Measurements from ENCODE around the gene FBXO31.

Gene FBXO31

GRCh38 chr16:87335625-87336433 is 47.7 kb downstream of the FBXO31 start:
- TF ChIP-seq EZH2phosphoT487 (IDR thresholded peaks at IDR 0.05; ENCODE audit: low read length), result no peak
- no peak for TF ChIP-seq EZH2 (optimal IDR thresholded peaks at IDR 0.05; ENCODE audit: low read depth, low read length)
- TF ChIP-seq, protein P1, sequence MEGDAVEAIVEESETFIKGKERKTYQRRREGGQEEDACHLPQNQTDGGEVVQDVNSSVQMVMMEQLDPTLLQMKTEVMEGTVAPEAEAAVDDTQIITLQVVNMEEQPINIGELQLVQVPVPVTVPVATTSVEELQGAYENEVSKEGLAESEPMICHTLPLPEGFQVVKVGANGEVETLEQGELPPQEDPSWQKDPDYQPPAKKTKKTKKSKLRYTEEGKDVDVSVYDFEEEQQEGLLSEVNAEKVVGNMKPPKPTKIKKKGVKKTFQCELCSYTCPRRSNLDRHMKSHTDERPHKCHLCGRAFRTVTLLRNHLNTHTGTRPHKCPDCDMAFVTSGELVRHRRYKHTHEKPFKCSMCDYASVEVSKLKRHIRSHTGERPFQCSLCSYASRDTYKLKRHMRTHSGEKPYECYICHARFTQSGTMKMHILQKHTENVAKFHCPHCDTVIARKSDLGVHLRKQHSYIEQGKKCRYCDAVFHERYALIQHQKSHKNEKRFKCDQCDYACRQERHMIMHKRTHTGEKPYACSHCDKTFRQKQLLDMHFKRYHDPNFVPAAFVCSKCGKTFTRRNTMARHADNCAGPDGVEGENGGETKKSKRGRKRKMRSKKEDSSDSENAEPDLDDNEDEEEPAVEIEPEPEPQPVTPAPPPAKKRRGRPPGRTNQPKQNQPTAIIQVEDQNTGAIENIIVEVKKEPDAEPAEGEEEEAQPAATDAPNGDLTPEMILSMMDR (IDR thresholded peaks at IDR 0.05; ENCODE audit: low read length), result no peak
- Histone ChIP-seq H4K20me1 (ENCODE audit: insufficient read depth, low read length) (no peaks in the 10 kb centered on the region), H3K79me2 (ENCODE audit: low read length) (no peaks in the 10 kb centered on the region), H2AFZ (ENCODE audit: low read length) (no peak overlapping the region), H3F3A (ENCODE audit: insufficient read depth, low read length) (no peaks in the 10 kb centered on the region), H3K27me3 (replicated peaks; ENCODE audit: insufficient read depth, low read length) (no peaks in the 10 kb centered on the region), H3K9ac (ENCODE audit: low read length) (no peak overlapping the region), H3K4me2 (ENCODE audit: low read depth, low read length) (no peak overlapping the region), H3K4me3 (ENCODE audit: low read length) (no peak overlapping the region), H3K4me1 (ENCODE audit: low read length) (no peaks in the 10 kb centered on the region), H3K36me3 (replicated peaks; ENCODE audit: insufficient read depth, low read length) (no peaks in the 10 kb centered on the region), H3K27ac (ENCODE audit: low read length) (no peak overlapping the region), H3K9me3 (replicated peaks; ENCODE audit: insufficient read depth, low read length) (no peaks in the 10 kb centered on the region), H3K9me2 (replicated peaks; ENCODE audit: insufficient read depth, low read length) (no peaks in the 10 kb centered on the region)
- no peak for DNase-seq

- Histone ChIP-seq H4K20me1 (ENCODE audit: insufficient read depth, low read length) (no peaks in the 10 kb centered on the region), H3K9me3 (replicated peaks; ENCODE audit: insufficient read depth, low read length) (no peaks in the 10 kb centered on the region)
- TF ChIP-seq, protein P1 (IDR thresholded peaks at IDR 0.05; ENCODE audit: low read length), result no peak
- TF ChIP-seq EZH2 (optimal IDR thresholded peaks at IDR 0.05; ENCODE audit: low read depth, low read length) (no peak), EZH2phosphoT487 (IDR thresholded peaks at IDR 0.05; ENCODE audit: low read length) (no peak)
These were observed 48.6 kb downstream of the FBXO31 start for GRCh38 chr16:87334651-87335624.

GRCh38 chr16:87333581-87334331 is 49.8 kb downstream of the FBXO31 start:
- H3K4me1 ChIP-seq (ENCODE audit: low read length), result no peaks in the 10 kb centered on the region
- H3K27ac ChIP-seq (ENCODE audit: low read length), result no peak overlapping the region
- no peaks in the 10 kb centered on the region for H3K9me3 ChIP-seq (replicated peaks; ENCODE audit: insufficient read depth, low read length)
- TF ChIP-seq EZH2phosphoT487 (IDR thresholded peaks at IDR 0.05; ENCODE audit: low read length), result no peak
- TF ChIP-seq, protein P1 (IDR thresholded peaks at IDR 0.05; ENCODE audit: low read length), result no peak
- no peak for TF ChIP-seq EZH2 (optimal IDR thresholded peaks at IDR 0.05; ENCODE audit: low read depth, low read length)
- no peaks in the 10 kb centered on the region for H4K20me1 ChIP-seq (ENCODE audit: insufficient read depth, low read length)
- H3K27me3 ChIP-seq (replicated peaks; ENCODE audit: insufficient read depth, low read length), result no peaks in the 10 kb centered on the region
- H3K4me3 ChIP-seq (ENCODE audit: low read length), result no peak overlapping the region
- no peak overlapping the region for H2AFZ ChIP-seq (ENCODE audit: low read length)
- H3K79me2 ChIP-seq (ENCODE audit: low read length), result no peaks in the 10 kb centered on the region
- no peaks in the 10 kb centered on the region for H3K36me3 ChIP-seq (replicated peaks; ENCODE audit: insufficient read depth, low read length)
- no peaks in the 10 kb centered on the region for H3F3A ChIP-seq (ENCODE audit: insufficient read depth, low read length)
- no peak overlapping the region for H3K9ac ChIP-seq (ENCODE audit: low read length)
- no peak for DNase-seq
- no peaks in the 10 kb centered on the region for H3K9me2 ChIP-seq (replicated peaks; ENCODE audit: insufficient read depth, low read length)
- H3K4me2 ChIP-seq (ENCODE audit: low read depth, low read length), result no peak overlapping the region

More at GRCh38 chr16:87334651-87335624, 48.6 kb downstream of the FBXO31 start:
- Histone ChIP-seq H3K9me2 (replicated peaks; ENCODE audit: insufficient read depth, low read length) (no peaks in the 10 kb centered on the region), H3K9ac (ENCODE audit: low read length) (no peak overlapping the region), H3K4me1 (ENCODE audit: low read length) (no peaks in the 10 kb centered on the region), H3K27ac (ENCODE audit: low read length) (no peak overlapping the region), H3K4me3 (ENCODE audit: low read length) (no peak overlapping the region), H3K27me3 (replicated peaks; ENCODE audit: insufficient read depth, low read length) (no peaks in the 10 kb centered on the region), H3K79me2 (ENCODE audit: low read length) (no peaks in the 10 kb centered on the region), H3F3A (ENCODE audit: insufficient read depth, low read length) (no peaks in the 10 kb centered on the region), H2AFZ (ENCODE audit: low read length) (no peak overlapping the region), H3K36me3 (replicated peaks; ENCODE audit: insufficient read depth, low read length) (no peaks in the 10 kb centered on the region), H3K4me2 (ENCODE audit: low read depth, low read length) (no peak overlapping the region)
- DNase-seq, result no peak

Measured in MM.1S (cell line).